ENCODE results near the gene OGFOD2. TPM values are rescaled to one million over a fixed set of nuclear protein-coding genes. Genes with fewer than 3 reads are reported as not detected.

The OGFOD2 gene
- polyA plus RNA-seq, 1 experiment: 10.8 TPM

DNA sequence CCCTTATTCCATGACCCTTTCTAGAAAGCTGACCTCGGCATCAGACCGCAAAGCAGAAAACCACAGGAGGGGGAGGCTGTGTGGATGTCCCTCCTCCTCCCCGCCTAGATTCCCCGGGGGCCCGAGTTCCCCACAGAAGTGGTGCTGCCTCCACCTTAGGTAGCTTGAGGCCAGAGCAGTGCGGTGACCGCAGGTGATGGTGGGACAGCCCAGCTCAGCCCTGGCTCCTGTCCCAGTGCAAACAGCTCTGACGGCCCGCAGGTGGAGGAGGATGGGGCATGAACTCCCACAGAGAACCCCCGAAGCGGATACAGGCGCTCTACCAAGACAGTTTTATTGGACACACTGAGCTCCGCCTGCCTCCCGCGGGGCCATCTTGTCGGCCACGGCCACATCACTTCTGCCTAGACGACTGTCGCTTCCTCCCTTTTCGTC lies 25.0 kb downstream of the OGFOD2 start:
- no peak for DNase-seq (ENCODE audit: low read depth)
- ChIA-PET POLR2A (no interaction called here), CTCF (interaction anchor here (0.7 to 0.9 kb wide), 2 partner anchors 148 to 238 kb away, joined by 3 read pairs; no protein-coding TSS in a partner anchor)
- Histone ChIP-seq H3K4me3 (ENCODE audit: low read depth, low read length) (no peak overlapping the region), H3K36me3 (ENCODE audit: control insufficient read depth, insufficient read depth, low read length) (no peaks in the 10 kb centered on the region), H3K27me3 (ENCODE audit: control insufficient read depth, insufficient read depth, low read length) (no peaks in the 10 kb centered on the region)
- no peak for TF ChIP-seq CTCF (IDR thresholded peaks at IDR 0.05; ENCODE audit: insufficient read depth, low read depth, low read length)

DNA sequence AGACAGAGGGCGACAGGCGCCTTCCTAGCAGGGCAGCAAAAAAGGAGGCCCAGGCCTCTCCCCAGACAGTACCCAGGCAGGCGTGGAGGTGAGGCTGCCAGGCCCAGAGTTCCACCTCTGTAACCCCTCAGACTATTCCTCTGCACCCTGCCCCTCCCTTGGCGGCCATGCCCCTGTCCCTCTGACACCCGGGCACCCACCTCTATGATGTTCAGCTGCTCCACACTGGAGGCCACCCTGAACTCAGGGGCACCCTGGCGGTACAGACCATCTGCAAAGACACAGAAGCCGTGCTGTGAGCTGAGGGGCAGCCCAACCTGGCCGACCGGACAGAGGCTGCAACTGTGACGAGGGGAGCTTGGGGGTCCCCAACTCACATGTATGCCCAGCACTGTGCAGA lies 25.5 kb downstream of the OGFOD2 start:
- CTCF ChIA-PET: interaction anchor here (0.7 to 0.9 kb wide), 2 partner anchors 148 to 237 kb away, joined by 3 read pairs; no protein-coding TSS in a partner anchor
- POLR2A ChIA-PET: no interaction called here
- Histone ChIP-seq H3K36me3 (ENCODE audit: control insufficient read depth, insufficient read depth, low read length) (no peaks in the 10 kb centered on the region), H3K27me3 (ENCODE audit: control insufficient read depth, insufficient read depth, low read length) (no peaks in the 10 kb centered on the region), H3K4me3 (ENCODE audit: low read depth, low read length) (no peak overlapping the region)
- no peak for TF ChIP-seq CTCF (IDR thresholded peaks at IDR 0.05; ENCODE audit: insufficient read depth, low read depth, low read length)
- no peak for DNase-seq (ENCODE audit: low read depth)

DNA sequence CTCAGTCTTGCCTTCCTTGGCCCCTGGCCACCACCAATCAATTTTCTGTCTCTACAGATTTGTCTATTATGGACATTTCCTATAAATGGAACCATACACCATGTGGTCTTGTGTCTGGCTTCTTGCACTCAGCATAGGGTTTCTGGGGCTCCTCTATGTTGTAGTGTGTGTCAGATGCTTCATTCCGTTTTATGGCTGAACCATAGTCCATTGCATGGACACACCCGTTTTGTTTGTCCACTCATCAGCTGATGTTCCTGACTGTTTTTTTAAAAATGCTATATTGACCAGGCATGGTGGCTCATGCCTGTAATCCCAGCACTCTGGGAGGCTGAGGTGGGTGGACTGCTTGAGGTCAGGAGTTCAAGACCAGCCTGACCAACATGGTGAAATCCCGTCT lies 26.4 kb downstream of the OGFOD2 start:
- no peak for TF ChIP-seq CTCF (IDR thresholded peaks at IDR 0.05; ENCODE audit: insufficient read depth, low read depth, low read length)
- H3K27me3 ChIP-seq (ENCODE audit: control insufficient read depth, insufficient read depth, low read length): no peaks in the 10 kb centered on the region
- no peak overlapping the region for H3K4me3 ChIP-seq (ENCODE audit: low read depth, low read length)
- POLR2A ChIA-PET: no interaction called here
- CTCF ChIA-PET: no interaction called here
- H3K36me3 ChIP-seq (ENCODE audit: control insufficient read depth, insufficient read depth, low read length): no peaks in the 10 kb centered on the region
- DNase-seq (ENCODE audit: low read depth): no peak

DNA sequence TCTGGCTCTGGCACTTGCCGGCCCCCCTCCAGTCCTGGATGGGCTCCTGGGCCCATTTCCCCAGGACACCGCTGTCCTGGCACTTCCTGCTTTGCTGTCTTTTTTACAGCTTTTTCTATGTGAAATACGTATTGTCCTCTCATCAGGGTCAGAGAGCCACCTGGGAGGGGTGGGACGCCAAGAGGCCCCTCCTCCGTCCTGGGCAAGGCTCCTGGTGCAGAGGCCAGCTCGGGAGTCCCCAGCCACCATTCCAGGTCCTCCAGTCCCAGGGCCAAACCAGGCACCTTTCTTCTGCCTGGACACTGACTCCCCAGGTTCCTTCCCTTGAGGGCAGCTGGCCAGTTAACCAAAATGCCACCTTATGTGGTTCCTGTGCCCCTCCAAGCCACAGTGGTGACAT lies 28.2 kb downstream of the OGFOD2 start:
- H3K36me3 ChIP-seq (ENCODE audit: control insufficient read depth, insufficient read depth, low read length): no peaks in the 10 kb centered on the region
- CTCF ChIA-PET: interaction anchor here (1.6 kb wide), 1 partner anchor 135 kb away, joined by 4 read pairs; no protein-coding TSS in a partner anchor

GRCh38 chr12:123004287-123004686 lies 29.2 kb downstream of the OGFOD2 start:
- TF ChIP-seq CTCF (IDR thresholded peaks at IDR 0.05; ENCODE audit: insufficient read depth, low read depth, low read length): no peak
- H3K27me3 ChIP-seq (ENCODE audit: control insufficient read depth, insufficient read depth, low read length): no peaks in the 10 kb centered on the region
- no peak overlapping the region for H3K4me3 ChIP-seq (ENCODE audit: low read depth, low read length)
- ChIA-PET CTCF (no interaction called here), POLR2A (no interaction called here)
- DNase-seq (ENCODE audit: low read depth): no peak
- no peaks in the 10 kb centered on the region for H3K36me3 ChIP-seq (ENCODE audit: control insufficient read depth, insufficient read depth, low read length)

More for the DNA sequence above, 28.2 kb downstream of the OGFOD2 start:
- DNase-seq (ENCODE audit: low read depth): no peak
- no peaks in the 10 kb centered on the region for H3K27me3 ChIP-seq (ENCODE audit: control insufficient read depth, insufficient read depth, low read length)
- TF ChIP-seq CTCF (IDR thresholded peaks at IDR 0.05; ENCODE audit: insufficient read depth, low read depth, low read length): no peak
- H3K4me3 ChIP-seq (ENCODE audit: low read depth, low read length): no peak overlapping the region
- POLR2A ChIA-PET: interaction anchor here (0.7 kb wide), 1 partner anchor 204 kb away, joined by 3 read pairs; no protein-coding TSS in a partner anchor
